HEK293T (cell line): ENCODE data around the gene GRIN3B.
"Not testable (repeated sequence)": the region's sequence is repeated elsewhere in the genome, so short reads cannot be mapped to it uniquely, and the experiment has no call there.

Source experiments
- CTCF ChIA-PET: fragments of 350-600 bp; formaldehyde crosslinking; extraction: SDS; loops from one replicate; lab custom pipeline; 2021; ENCODE audit warnings: antibody characterized with exemption, inconsistent platforms; lab: Yijun Ruan, JAX
- POLR2A ChIA-PET: fragments of 350-600 bp; formaldehyde crosslinking; extraction: SDS; loops from one replicate; lab custom pipeline; 2020; ENCODE audit warnings: antibody characterized with exemption, inconsistent platforms; lab: Yijun Ruan, JAX
- DNase-seq: peaks from one replicate; pipeline ENCODE4 v3.0.0; 2012; ENCODE audit warnings: mixed read lengths; ENCODE audit errors: extremely low spot score
- ARNT ChIP-seq: fragments of 450-650 bp; IDR thresholded peaks from 2 replicates; pipeline ENCODE4 v1.6.1; 2017; ENCODE audit warnings: mild to moderate bottlenecking
- BHLHE40 ChIP-seq: fragments of 450-650 bp; IDR thresholded peaks from 2 replicates; pipeline ENCODE4 v1.6.1; 2016; ENCODE audit warnings: mild to moderate bottlenecking, moderate library complexity, borderline replicate concordance
- CTBP1 ChIP-seq: fragments of 450-650 bp; IDR thresholded peaks from 2 replicates; pipeline ENCODE4 v1.6.1; 2016; ENCODE audit warnings: borderline replicate concordance
- ELF4 ChIP-seq: fragments of 450-650 bp; IDR thresholded peaks from 2 replicates; pipeline ENCODE4 v1.6.1; 2017; ENCODE audit warnings: antibody characterized with exemption
- FOXA1 ChIP-seq: fragments of 450-650 bp; IDR thresholded peaks from 2 replicates; pipeline ENCODE4 v1.6.1; 2016; ENCODE audit warnings: mild to moderate bottlenecking
- FOXK2 ChIP-seq: fragments of 450-650 bp; IDR thresholded peaks from 2 replicates; pipeline ENCODE4 v1.6.1; 2016; ENCODE audit warnings: mild to moderate bottlenecking
- FOXM1 ChIP-seq: fragments of 450-650 bp; IDR thresholded peaks from 2 replicates; pipeline ENCODE4 v1.6.1; 2017; ENCODE audit warnings: mild to moderate bottlenecking, borderline replicate concordance
- HDGF ChIP-seq: fragments of 450-650 bp; IDR thresholded peaks from 2 replicates; pipeline ENCODE4 v1.6.1; 2017; ENCODE audit warnings: antibody characterized with exemption, borderline replicate concordance
- L3MBTL2 ChIP-seq: fragments of 450-650 bp; conservative IDR thresholded peaks from 2 replicates; pipeline ENCODE4 v1.6.1; 2016; ENCODE audit warnings: mild to moderate bottlenecking
- LEF1 ChIP-seq: fragments of 450-650 bp; IDR thresholded peaks from 2 replicates; pipeline ENCODE4 v1.6.1; 2017; ENCODE audit warnings: mild to moderate bottlenecking, borderline replicate concordance
- NFRKB ChIP-seq: fragments of 450-650 bp; IDR thresholded peaks from 2 replicates; pipeline ENCODE4 v1.6.1; 2016; ENCODE audit warnings: mild to moderate bottlenecking, moderate library complexity
- SP1 ChIP-seq: fragments of 450-650 bp; IDR thresholded peaks from 2 replicates; pipeline ENCODE4 v1.6.1; 2017
- SUZ12 ChIP-seq: fragments of 450-650 bp; IDR thresholded peaks from 2 replicates; pipeline ENCODE4 v1.6.1; 2016; ENCODE audit warnings: mild to moderate bottlenecking
- TARDBP ChIP-seq: fragments of 450-650 bp; IDR thresholded peaks from 2 replicates; pipeline ENCODE4 v1.6.1; 2016
- ZNF384 ChIP-seq: fragments of 450-650 bp; IDR thresholded peaks from 2 replicates; pipeline ENCODE4 v1.6.1; 2016
- TF ChIP-seq, protein P1 (sequence below): fragments of 450-650 bp; IDR thresholded peaks from 2 replicates; pipeline ENCODE4 v1.6.1; 2016

Gene GRIN3B

DNA sequence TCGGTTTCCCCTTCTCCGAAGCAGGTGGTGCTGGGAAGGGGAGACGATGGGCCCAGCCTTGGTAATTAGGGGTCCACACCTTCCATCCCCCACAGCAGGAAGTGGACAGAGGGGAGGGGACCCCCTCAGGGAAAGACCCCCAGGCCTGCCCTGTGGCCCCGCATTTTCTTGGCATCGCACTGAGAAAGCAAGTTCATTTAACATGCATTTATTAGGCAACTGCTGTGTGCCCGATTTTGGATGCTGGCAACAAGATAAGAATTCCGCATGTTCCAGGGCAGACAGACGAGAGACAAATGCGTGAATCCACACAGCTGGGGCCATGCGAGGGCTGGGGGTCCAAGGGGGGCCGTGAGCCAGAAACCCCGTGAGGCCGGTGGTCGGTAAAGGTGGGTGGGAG lies 45.9 kb upstream of the GRIN3B start:
- ChIA-PET POLR2A (no interaction called here), CTCF (no interaction called here)
- TF ChIP-seq HDGF (no peak), FOXK2 (no peak), NFRKB (no peak), ELF4 (no peak), ARNT (no peak), FOXM1 (no peak), CTBP1 (no peak), BHLHE40 (no peak), TARDBP (no peak), ZNF384 (no peak), SUZ12 (no peak), L3MBTL2 (no peak), FOXA1 (no peak), LEF1 (no peak), SP1 (no peak)
- TF ChIP-seq, protein P1, sequence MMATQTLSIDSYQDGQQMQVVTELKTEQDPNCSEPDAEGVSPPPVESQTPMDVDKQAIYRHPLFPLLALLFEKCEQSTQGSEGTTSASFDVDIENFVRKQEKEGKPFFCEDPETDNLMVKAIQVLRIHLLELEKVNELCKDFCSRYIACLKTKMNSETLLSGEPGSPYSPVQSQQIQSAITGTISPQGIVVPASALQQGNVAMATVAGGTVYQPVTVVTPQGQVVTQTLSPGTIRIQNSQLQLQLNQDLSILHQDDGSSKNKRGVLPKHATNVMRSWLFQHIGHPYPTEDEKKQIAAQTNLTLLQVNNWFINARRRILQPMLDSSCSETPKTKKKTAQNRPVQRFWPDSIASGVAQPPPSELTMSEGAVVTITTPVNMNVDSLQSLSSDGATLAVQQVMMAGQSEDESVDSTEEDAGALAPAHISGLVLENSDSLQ, result no peak
- DNase-seq, result no peak

- POLR2A ChIA-PET, result no interaction called here
- no peak for TF ChIP-seq ELF4
- TF ChIP-seq, protein P1, result no peak
- TF ChIP-seq FOXK2, result no peak
- CTCF ChIA-PET, result no interaction called here
- DNase-seq, result no peak
Observed at GRCh38 chr19:954672-955494, 45.3 kb upstream of the GRIN3B start.

DNA sequence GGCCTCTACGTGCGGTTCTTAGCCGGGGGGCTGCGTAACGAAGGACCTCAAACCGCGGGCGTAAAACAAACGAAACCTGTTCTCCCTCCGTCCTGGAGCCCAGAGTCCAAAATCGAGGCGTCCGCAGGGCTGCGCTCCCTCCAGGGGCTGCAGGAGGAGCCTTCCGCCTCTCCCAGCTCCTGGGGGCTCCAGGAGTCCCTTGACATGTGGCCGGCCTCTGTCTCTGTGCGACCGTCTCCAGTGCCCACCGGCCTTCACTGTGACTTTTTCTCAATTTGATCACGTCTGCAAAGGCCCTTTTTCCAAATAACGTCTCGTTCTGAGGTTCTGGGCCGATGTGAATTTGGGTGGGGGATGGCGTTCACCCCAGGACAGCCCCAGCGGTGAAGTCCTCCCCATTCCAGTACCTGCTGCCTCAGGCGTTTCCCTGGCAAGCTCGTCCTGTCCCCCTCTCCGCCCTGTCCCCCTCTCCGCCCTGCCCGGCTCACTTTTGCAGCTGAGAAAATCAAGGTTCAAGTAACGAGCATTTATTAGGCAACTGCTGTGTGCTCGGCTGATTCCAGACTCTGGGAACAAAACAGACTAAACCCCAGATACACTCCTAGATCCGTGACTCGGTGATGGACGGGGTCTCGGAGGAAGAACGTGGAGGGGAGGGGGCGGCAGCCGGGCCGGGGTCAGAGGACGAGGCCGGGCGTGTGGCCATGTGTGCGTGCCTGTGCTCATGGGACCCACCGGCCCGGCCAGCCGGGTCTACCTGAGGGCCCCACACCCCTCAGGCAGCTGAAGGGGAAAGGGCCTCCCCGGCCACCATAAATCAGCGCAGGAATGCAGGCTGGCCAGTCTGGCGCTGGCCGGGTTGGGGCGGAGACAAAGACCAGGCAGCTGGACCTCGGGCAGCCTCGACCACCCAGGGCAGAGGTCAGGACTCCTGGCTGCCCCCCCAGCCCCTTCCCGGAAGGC lies 44.1 kb upstream of the GRIN3B start:
- POLR2A ChIA-PET, result no interaction called here
- TF ChIP-seq, protein P1, result no peak
- TF ChIP-seq ZNF384, result no peak
- TF ChIP-seq L3MBTL2, result no peak
- no peak for TF ChIP-seq SUZ12
- no peak for TF ChIP-seq NFRKB
- TF ChIP-seq ARNT, result no peak
- no peak for TF ChIP-seq LEF1
- no peak for TF ChIP-seq TARDBP
- no peak for TF ChIP-seq HDGF
- CTCF ChIA-PET, result interaction anchor here (0.7 kb wide), 1 partner anchor 187 kb away, joined by 3 read pairs; no protein-coding TSS in a partner anchor
- DNase-seq, result no peak

DNA sequence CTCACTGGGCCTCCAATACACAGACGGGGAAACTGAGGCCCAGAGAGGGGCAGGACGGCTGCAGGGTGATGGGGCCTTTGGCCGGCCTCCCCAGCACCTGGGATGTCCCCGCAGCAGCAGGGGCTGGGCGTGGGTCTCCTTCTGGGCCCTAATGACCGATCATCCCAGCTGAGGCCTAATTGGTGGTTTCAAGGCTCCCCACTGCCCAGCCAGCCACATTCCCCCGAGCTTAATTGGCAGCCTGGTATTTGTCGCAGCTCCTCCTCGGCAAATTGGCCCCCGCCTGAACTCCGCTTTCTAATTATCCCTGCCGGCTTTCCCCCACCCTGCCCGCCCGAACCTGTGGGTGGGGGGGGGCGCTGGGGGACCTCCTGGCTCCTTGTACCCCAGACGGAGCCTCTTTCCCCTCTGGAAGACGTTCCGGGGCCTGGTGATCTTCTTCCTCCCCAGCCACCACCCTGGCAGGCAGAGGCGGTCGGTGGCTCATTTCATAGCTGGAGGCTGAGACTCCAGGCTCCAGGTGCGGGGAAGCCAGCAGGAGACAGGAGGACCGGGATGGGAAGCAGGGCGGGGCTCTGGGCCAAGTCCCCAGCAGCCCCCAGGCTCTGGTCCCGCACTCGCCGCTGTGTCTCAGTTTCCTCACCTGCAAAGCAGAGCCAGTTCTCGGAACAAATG lies 43.3 kb upstream of the GRIN3B start:
- no peak for DNase-seq
- ChIA-PET CTCF (no interaction called here), POLR2A (no interaction called here)
- TF ChIP-seq CTBP1, result no peak
- TF ChIP-seq LEF1, result no peak
- no peak for TF ChIP-seq L3MBTL2
- TF ChIP-seq SUZ12, result no peak
- TF ChIP-seq HDGF, result no peak
- TF ChIP-seq NFRKB, result no peak
- TF ChIP-seq SP1, result no peak
- TF ChIP-seq, protein P1, result no peak
- TF ChIP-seq ELF4, result no peak
- TF ChIP-seq BHLHE40, result no peak
- no peak for TF ChIP-seq ZNF384
- TF ChIP-seq FOXK2, result no peak
- TF ChIP-seq FOXA1, result no peak
- TF ChIP-seq FOXM1, result no peak

DNA sequence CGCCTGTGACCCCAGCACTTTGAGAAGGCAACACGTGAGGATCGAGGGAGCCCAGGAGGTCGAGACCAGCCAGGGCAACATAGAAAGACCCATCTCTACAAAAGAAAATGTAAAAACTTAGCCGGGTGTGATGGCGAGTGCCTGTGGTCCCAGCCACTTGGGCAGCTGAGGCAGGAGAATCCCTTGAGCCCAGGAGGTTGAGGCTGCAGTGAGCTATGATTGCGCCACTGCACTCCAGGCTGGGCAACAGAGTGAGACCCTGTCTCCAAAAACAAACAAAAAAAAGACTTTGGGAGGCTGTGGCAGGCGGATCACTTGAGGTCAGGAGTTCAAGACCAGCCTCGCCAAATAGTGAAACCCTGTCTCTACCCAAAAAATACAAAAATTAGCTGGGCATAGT lies 42.6 kb upstream of the GRIN3B start:
- POLR2A ChIA-PET, DNase-seq: not testable (repeated sequence)
- CTCF ChIA-PET, result interaction anchor here (0.6 kb wide), 1 partner anchor 35 kb away, joined by 3 read pairs; no protein-coding TSS in a partner anchor
